Mesodermal cell (in vitro differentiated cells): ENCODE results near the gene MSANTD2.

Source experiments
- H3K27ac ChIP-seq: 2 replicates; pipeline ENCODE4 v1.7.0; 2013; ENCODE audit warnings: mild to moderate bottlenecking, low read depth, low read length, moderate library complexity; ENCODE audit not compliant: severe bottlenecking
- H3K36me3 ChIP-seq: 2 replicates; pipeline ENCODE4 v1.7.1; 2013; ENCODE audit warnings: mild to moderate bottlenecking, low read length, moderate library complexity; ENCODE audit not compliant: control insufficient read depth, insufficient read depth
- H3K4me1 ChIP-seq: one replicate; pipeline ENCODE4 v1.7.1; 2013; ENCODE audit warnings: mild to moderate bottlenecking, low read length; ENCODE audit not compliant: insufficient read depth, control insufficient read depth, poor library complexity, severe bottlenecking
- H3K4me3 ChIP-seq: 2 replicates; pipeline ENCODE4 v1.7.0; 2013; ENCODE audit warnings: low read length, control low read depth, mild to moderate bottlenecking; ENCODE audit not compliant: insufficient read depth, poor library complexity, severe bottlenecking; ENCODE audit errors: extremely low read depth
- H3K9me3 ChIP-seq: 2 replicates; pipeline ENCODE4 v1.7.1; 2013; ENCODE audit warnings: mild to moderate bottlenecking, low read length, moderate library complexity; ENCODE audit not compliant: control insufficient read depth
- WGBS, 2 experiments: methylation state at CpG; one replicate each; pipeline ENCODE4 v1.1.5; 2013; ENCODE audit warnings: missing lambda C conversion rate in 2 of 2; ENCODE audit not compliant: insufficient coverage in 2 of 2; 5-methylcytosine and 5-hydroxymethylcytosine counted together

Gene MSANTD2

DNA sequence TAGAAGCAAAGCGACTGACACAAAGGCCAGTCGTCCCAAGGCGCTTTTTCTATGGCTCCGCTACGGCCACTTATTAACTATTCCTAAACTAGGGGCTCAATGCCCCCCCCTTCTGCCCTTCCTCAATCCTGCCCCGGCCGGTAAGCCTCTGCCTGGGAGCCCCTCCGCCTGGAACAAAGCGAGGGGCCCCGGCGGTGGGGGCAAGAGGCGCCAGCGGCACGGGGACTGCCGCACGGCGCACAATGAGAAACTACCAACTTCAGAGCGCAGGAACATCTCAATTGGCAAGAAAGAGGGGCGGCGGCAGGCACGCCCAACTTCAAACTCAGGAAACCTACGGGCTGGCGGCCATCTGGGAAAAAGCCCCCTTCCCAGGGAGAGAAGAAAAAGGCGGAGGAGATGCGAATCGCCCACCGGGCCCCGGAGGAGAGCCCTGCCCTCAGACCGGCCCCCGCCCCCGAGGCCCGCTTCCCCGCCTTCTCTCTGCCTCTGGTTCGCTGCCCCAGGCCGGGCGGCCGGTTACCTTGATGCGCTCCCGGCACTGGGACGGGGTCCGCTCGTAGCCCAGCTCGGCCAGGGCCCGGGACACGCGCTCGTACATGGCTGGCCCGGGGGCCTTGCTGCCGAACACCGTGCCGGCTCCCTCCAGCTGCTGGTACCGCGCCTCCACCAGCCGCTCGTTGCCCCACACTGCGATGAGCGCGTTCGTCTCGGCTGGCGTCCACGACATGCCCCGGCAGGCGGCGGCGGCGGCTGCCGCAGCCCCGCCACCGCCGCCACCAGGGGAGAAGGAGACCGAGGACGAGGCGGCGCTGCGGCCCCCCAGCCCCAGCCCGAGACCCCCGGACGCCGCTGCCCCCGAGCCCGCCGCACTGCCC lies 619 bp downstream of the MSANTD2 start:
- 0 to 1% methylated on average over 60 to 67 of the region's 83 CpGs for WGBS, 2 experiments
- peak overlapping the region; percentile 95 for H3K27ac ChIP-seq
- peaks cover 9% of the 10 kb centered on the region for H3K36me3 ChIP-seq
- peaks cover 10% of the 10 kb centered on the region for H3K4me1 ChIP-seq
- H3K4me3 ChIP-seq, result peak overlapping the region; percentile 68
- H3K9me3 ChIP-seq, result no peaks in the 10 kb centered on the region

DNA sequence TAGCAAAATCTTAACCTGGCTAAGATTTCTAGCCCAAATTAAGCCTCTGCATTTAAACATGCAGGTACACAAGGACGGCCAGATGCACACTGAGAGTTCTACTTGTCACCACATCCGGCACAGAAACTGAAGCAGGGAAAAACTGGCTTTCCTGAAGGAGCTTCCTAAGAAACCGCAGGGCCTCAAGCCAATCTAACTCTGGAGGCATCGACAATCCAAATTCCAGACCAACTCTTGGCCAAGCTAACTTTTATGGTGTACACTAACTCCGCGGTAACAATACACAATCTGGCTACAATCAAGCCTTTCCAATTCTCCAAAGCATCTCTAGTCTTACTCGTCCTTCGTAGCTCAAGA lies 1.2 kb downstream of the MSANTD2 start:
- peaks cover 10% of the 10 kb centered on the region for H3K4me1 ChIP-seq
- H3K9me3 ChIP-seq, result no peaks in the 10 kb centered on the region
- H3K27ac ChIP-seq, result peak overlapping the region; percentile 95
- WGBS, 2 experiments, result 0 to 2% methylated on average over 8 of the region's 8 CpGs
- H3K4me3 ChIP-seq, result peak overlapping the region; percentile 68
- H3K36me3 ChIP-seq, result peaks cover 9% of the 10 kb centered on the region

- Histone ChIP-seq H3K27ac (no peak overlapping the region), H3K4me3 (no peak overlapping the region), H3K36me3 (peaks cover 14% of the 10 kb centered on the region), H3K9me3 (no peaks in the 10 kb centered on the region), H3K4me1 (peaks cover 13% of the 10 kb centered on the region)
- WGBS, 2 experiments, result 80 to 94% methylated on average over 1 to 3 of the region's 3 CpGs
Observed at GRCh38 chr11:124796312-124796711, 3.9 kb downstream of the MSANTD2 start.

- no peaks in the 10 kb centered on the region for H3K9me3 ChIP-seq
- peaks cover 9% of the 10 kb centered on the region for H3K4me1 ChIP-seq
- H3K36me3 ChIP-seq, result peaks cover 14% of the 10 kb centered on the region
- no peak overlapping the region for H3K27ac ChIP-seq
- WGBS, 2 experiments, result 100% methylated on average over 2 of the region's 2 CpGs; no CpG with 5 or more reads in 1 of the 2 experiments
- H3K4me3 ChIP-seq, result no peak overlapping the region
Observed at GRCh38 chr11:124793466-124794278, 6.5 kb downstream of the MSANTD2 start.

DNA sequence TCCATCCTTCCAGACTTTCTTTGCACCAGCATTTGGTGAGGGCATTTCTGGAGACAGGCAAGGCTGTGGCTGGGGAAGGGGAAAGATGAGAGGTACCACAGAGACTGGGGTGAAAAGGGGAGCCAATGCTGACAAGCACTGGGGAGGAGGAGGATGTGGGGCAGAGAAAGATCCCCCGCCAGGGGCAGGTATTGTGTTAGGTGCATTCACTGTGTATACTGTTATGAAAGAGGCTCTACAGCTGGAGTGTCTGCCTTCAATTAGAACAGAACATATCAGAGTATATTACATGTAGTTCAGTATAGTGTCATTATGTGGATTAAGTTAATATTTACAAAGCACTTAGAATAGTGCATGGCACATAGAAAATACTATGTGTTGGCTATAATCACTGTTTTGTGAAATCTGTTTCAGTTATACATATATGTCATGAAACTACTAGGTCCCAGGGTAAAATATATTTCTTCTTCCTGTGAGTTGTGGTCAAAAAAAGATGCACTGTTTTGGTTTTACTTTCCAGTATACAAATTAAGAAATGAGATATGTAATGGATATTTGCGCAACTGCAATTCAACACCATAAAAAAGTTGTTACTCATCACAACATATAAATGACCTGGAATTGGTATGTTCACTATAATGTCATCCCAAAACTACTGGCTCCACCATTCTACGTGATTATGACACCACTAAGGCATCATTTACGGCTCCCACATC lies 8.4 kb downstream of the MSANTD2 start:
- peaks cover 9% of the 10 kb centered on the region for H3K4me1 ChIP-seq
- 94 to 96% methylated on average over 2 to 3 of the region's 4 CpGs for WGBS, 2 experiments
- no peak overlapping the region for H3K27ac ChIP-seq
- H3K4me3 ChIP-seq, result no peak overlapping the region
- H3K36me3 ChIP-seq, result peaks cover 18% of the 10 kb centered on the region
- H3K9me3 ChIP-seq, result no peaks in the 10 kb centered on the region

DNA sequence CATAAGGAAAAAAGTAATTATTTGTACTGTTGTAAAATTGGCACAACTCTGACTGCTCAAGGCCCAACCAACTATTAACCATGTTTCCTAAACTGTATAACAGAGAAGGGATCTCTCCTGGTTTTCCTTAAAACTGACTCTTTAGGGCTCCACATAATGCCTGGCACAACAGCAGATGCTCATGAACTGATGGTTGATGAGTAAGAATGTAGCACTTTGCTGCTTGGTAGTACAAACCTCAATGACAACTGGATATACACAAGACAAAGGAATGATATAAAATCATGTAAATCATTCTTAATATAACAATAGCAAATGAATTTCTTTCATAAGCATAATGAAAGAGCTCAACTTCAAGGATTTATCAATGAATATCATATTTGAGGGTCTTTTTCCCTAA lies 11.7 kb downstream of the MSANTD2 start:
- no peak overlapping the region for H3K4me3 ChIP-seq
- H3K9me3 ChIP-seq, result no peaks in the 10 kb centered on the region
- H3K4me1 ChIP-seq, result peaks cover 8% of the 10 kb centered on the region
- H3K27ac ChIP-seq, result no peak overlapping the region
- peaks cover 26% of the 10 kb centered on the region for H3K36me3 ChIP-seq

DNA sequence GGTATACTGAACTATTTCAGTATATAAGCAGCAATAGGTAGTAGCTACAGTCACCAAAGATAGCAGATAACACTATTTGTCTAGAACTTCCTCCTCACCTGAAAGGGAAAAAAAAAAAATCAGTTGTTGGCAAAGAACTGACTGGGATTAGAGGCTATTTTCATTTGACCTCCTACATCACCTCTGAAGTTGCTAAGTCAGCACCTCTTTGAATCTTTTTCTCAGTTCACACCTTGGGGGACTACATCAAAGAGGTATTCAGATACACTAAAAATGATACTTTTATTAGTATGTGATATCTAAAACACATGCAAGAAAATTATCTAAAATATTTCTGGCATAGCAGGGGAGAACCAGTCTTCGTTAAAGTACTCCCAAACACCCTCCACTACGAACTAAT lies 16.2 kb downstream of the MSANTD2 start:
- Histone ChIP-seq H3K27ac (no peak overlapping the region), H3K4me1 (no peaks in the 10 kb centered on the region), H3K36me3 (peaks cover 35% of the 10 kb centered on the region), H3K4me3 (no peak overlapping the region), H3K9me3 (no peaks in the 10 kb centered on the region)
- 94 to 100% methylated on average over 2 of the region's 2 CpGs for WGBS, 2 experiments

- no peak overlapping the region for H3K27ac ChIP-seq
- H3K36me3 ChIP-seq, result peaks cover 45% of the 10 kb centered on the region
- 98 to 100% methylated on average over 4 of the region's 4 CpGs for WGBS, 2 experiments
- no peaks in the 10 kb centered on the region for H3K9me3 ChIP-seq
- H3K4me1 ChIP-seq, result no peaks in the 10 kb centered on the region
- H3K4me3 ChIP-seq, result no peak overlapping the region
Observed at GRCh38 chr11:124783002-124783401, 17.2 kb downstream of the MSANTD2 start.

DNA sequence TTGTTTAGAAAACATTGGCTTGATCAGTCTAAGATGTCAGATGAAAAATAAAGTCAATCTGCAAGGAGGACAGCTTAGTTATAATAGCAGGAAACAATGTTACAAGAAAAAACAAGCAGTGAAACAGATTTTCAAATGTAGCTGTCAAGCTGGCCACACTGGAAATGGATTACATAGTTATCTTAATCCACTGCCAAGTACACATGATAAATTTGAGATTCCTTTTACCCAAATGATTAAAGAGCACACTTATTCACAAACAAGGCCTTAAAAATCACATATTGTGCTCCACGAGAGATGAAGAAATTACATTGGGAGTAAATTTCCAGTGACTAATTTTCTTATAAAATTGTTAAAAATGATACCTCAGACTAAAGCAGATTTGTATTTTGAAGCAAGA lies 20.6 kb downstream of the MSANTD2 start:
- no CpG with 5 or more reads among the region's 1 CpG for WGBS, 2 experiments
- Histone ChIP-seq H3K27ac (no peak overlapping the region), H3K4me3 (no peak overlapping the region), H3K9me3 (no peaks in the 10 kb centered on the region), H3K4me1 (peaks cover 3% of the 10 kb centered on the region), H3K36me3 (peaks cover 54% of the 10 kb centered on the region)

DNA sequence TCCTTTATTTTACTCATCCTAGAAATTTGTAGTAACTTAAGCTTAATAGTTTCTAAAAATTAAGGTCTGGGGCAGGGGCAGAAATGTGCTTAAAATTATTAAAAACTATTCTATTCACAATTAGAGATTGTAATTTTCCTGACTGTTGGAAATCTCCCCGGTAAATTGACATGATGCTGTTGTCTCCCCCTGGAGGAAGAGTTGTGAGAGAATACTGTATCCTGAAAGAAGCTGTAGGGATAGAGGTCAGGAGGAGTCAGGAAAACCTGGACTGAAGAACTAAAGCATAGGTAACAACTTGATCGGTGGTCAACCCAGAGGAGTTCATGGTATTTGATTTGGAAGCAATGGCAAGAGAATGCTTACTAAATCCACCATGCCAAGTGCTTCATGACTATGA lies 21.9 kb downstream of the MSANTD2 start:
- no peaks in the 10 kb centered on the region for H3K9me3 ChIP-seq
- H3K4me1 ChIP-seq, result peaks cover 3% of the 10 kb centered on the region
- no peak overlapping the region for H3K27ac ChIP-seq
- peaks cover 55% of the 10 kb centered on the region for H3K36me3 ChIP-seq
- no peak overlapping the region for H3K4me3 ChIP-seq
- WGBS, 2 experiments, result 86 to 100% methylated on average over 1 to 2 of the region's 2 CpGs
